ENCODE results near the gene SETX.

GRCh38 chr9:132367613-132368313 lies 13.0 kb upstream of the SETX start:
- TF ChIP-seq CTCF (IDR thresholded peaks at IDR 0.05; ENCODE audit: insufficient read depth, low read length, poor library complexity, severe bottlenecking) (no peak), EZH2phosphoT487 (conservative IDR thresholded peaks at IDR 0.05; ENCODE audit: low read length) (no peak)

Data from SU-DHL-6 (cell line).